Activated CD4-positive, CD25-positive, alpha-beta regulatory T cell treated with anti-CD3 and anti-CD28 coated beads, Interleukin-2, amount 50 U/mL, for 72 hours (primary cell): ENCODE results near the gene EEPD1.
A peak's percentile ranks its signal among the peaks of the same experiment; 100 is the strongest.

Experiments
- DNase-seq: peaks from one replicate; pipeline ENCODE4 v3.0.0; 2021

Gene EEPD1

GRCh38 chr7:36284456-36285090 lies 131.5 kb downstream of the EEPD1 start:
- DNase-seq, result no peak

GRCh38 chr7:36285276-36285675 lies 132.2 kb downstream of the EEPD1 start:
- DNase-seq, result no peak

DNA sequence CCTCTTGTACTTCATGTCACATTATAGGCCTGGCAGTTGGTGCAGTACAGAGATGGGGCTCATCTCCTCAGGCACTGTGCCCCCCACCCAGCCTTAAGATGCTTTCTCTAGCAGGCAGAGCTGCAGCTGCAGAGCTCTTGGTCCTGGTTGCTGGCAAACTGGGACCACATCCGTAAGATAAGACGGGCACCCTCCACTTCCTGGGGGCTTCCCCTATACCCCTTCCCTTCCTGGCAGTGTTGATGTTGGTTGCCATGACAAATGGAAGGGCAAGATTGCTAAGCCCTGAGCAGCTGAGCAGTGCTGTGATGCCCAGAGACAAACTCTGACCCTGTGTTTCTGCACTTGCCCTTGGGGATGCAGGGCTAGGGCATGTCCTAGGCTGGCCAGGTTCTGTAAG lies 133.2 kb downstream of the EEPD1 start:
- DNase-seq, result no peak

- DNase-seq, result no peak
These were observed 133.6 kb downstream of the EEPD1 start for GRCh38 chr7:36286688-36287087.

GRCh38 chr7:36287371-36288241 lies 134.6 kb downstream of the EEPD1 start:
- DNase-seq, result no peak

DNA sequence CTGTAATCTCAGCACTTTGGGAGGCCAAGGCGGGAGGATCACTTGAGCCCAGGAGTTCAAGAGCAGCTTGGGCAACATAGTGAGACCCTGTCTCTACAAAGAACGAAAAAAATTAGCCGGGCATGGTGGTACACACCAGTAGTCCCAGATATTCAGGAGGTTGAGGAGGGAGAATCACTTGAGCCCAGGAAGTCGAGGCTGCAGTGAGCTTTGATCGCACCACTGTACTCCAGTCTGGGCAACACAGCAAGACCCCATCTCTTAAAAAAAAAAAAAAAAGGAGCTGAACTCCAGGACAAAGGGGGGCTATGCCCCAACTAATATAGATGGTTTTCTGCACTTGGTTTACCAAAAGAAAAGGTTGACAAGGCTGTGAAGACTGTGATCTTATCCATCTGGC lies 135.4 kb downstream of the EEPD1 start:
- DNase-seq, result no peak

DNA sequence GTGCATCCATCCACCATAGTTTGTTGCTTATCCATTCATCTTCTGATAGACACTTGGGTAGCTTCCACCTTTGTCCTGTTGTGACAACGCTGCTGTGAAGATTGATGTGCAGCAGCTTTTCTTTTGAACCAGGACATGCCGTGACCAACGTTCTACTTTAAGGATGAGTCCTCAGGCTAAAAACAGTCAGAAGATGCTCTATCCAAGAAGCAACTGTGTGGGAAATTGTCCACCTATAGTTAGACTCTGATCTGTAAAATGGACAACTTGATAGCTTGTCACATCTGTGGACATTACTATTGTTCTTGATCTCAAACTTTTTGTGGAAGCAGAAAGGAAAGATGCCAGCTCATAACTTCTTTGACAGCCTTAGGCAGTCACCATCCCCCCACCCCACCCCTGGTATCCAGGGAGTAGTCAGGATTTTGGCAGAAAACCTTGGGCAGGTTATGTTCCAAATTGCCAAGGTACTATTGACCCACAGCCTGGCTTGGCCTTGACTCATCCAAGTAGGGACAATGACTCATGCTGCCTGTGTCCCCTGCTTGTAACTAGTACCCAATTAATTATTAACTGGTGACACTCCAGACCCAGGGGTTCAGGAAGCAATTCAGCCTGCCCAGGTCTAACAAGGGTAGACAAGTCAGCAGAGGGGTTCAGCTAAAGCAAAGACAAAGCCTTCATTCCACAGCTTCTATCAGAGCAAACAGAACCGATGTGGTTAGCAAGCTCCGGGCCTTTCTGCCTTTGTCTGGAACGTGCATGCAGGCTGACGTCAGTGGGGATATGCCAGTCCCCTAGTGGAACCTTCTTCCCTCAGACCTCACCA lies 137.0 kb downstream of the EEPD1 start:
- no peak for DNase-seq

DNA sequence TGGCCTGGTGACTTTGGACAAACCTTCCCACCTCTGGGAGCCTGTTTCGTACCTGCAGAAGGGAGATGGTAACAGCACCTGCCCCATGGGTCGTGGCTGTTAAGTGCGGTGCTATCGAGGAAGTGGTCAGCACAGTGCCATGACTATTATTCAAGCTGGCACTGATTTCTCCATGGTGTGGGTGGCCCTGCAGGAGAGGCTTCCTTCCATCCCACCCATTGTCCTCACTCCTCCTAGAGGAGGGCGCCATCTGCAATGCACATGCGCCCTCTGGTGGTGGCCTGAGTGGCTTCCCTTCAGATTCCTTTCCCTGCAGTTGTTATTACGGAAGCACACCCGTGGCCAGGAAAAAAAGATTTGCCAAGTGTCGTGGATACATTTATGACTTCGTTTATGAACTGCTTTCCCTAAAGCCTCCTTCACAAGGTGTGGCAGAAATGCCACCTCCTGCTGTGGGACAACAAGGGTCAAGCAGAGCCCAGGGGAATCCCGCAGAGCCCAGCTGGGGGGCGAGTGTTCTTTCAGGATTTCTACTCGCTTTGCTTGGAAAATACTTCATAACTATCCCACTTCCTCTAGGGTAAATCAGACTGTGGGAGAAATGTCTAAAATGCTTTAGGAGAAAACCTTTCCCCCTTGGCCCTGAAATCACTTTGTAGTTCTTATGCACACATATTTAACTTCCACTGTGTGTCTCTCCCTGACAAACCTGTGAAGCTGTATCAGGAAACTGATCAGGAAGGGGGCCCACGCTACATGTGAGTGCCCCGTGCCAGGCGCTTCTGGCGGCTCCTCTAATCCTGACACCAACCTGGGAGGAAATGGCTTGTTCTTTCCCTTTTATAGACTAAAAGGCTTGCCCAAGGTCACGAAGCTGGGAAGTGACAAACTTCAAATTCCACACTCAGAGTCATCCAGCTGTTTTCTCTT lies 138.6 kb downstream of the EEPD1 start:
- DNase-seq, result peak; percentile 79

DNA sequence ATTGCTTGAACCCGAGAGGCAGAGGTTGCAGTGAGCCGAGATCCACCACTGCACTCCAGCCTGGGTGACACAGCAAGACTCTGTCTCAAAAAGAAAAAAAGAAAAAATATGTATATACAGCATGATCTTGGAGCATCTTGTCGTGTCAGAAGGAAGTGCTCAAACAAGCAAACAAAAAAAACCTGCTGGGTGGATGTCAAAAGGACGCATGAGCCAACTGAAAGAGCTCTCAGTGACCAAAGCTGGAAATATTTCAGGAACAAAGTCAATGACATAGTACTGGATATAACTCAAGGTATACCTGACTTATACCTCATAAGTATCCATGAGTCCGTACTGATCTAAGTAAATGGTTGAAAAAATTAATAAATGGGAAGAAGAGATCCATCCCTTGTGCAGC lies 142.0 kb downstream of the EEPD1 start:
- DNase-seq, result no peak

DNA sequence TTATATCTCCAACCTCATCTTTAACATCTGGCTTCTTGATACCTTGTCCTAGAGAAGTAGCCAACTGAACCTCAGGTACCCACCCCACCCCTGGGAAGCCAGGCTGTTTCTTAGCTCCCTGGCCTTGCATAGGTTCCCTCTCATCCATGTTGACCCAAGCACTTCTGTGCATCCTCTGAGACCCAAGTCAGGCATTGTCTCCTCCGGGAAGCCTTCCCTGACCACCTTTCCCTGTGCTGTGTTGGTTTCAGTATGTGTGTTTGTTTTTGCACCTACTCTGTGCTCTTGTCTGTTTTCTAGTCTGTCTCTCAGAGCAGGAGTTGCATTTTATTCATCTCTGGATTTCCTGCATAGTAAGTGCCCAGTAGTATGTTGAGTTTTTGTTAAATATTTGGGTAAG lies 143.2 kb downstream of the EEPD1 start:
- DNase-seq, result no peak

GRCh38 chr7:36297364-36298009 lies 144.4 kb downstream of the EEPD1 start:
- DNase-seq, result no peak

- DNase-seq, result no peak
These were observed 145.1 kb downstream of the EEPD1 start for GRCh38 chr7:36298106-36298505.

GRCh38 chr7:36299223-36299774 lies 146.2 kb downstream of the EEPD1 start:
- DNase-seq, result no peak

DNA sequence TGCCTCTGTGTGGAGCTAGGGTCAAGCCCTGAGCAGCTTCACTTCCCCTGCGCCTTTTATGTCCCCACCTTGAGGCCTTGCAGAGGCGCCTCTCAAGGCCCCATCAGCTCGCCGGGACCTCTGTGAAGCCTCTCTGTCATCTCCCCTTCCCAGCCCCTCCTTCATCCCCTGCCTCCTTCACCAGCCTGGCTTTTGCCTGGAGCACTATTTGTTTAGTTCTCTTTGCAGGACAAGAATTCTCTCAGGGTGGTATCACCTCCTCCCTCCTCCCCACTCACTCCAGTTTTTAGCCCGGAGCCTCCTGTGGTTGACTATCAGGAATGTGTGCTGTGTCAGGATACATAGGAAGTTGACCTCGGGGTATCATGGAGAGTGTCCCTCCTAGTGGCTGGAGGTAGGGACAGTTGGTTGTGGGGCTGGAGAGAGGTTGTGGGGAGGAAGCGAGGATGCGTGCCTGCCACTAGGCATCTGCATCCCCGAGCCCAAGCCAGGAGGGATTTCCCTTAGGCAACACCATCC lies 146.8 kb downstream of the EEPD1 start:
- no peak for DNase-seq

GRCh38 chr7:36300696-36301350 lies 147.8 kb downstream of the EEPD1 start:
- DNase-seq, result no peak

DNA sequence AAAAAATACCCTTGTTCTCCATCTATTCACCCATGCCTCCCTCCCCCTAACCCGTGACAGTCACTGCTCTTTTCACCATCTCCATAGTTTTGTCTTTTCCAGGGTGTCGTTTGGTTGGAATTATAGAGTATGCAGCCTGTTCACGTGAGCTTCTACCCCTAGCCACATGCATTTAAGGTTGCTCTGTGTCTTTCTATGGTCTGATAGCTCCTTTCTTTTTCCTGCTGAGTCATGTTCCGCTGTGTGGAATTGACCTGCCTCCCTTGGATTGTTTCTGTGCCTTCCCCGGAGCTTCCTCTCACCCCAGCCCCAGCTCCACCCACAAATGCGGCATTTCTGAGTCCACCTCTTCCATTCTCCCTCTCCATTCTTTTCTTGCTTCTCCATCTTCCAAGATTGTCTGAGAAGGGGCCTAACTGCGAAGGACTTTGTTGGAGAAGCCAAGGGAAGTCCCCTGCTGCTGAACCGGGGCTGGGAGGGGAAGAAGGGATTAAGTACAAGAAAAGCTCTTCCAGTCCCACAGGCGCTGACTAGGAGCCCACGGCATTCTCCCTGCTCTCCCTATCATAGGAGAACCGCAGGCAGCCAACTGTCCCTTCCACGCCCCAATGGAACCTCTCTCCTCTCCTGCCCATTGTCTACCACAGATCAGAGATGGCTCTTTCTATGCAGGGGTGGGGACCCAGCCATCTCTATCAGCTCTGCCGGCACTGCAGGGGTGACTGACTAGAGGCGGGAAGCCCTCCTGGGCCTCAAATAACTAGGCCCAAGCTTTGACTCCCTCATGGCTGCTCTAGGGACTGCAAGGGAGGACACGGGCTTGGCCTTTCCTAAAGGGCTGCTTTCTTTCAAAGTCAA lies 149.1 kb downstream of the EEPD1 start:
- no peak for DNase-seq

- DNase-seq, result no peak
These were observed 150.4 kb downstream of the EEPD1 start for GRCh38 chr7:36303202-36304098.

DNA sequence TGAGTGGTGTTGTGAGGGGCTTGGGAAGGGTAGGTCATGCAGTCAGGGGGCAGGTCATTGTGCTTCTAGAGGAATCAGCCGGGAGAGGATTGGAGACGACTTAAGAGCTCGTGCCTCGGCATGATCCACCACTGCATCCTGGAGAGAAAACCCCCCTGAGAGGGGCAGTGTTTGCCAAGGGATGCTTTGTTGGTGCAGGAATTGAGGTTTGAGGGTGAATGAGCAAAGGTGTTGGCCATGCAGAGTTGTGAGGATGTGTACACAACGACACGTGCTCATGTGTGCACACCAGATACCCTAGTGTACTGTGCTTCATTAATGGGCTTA lies 151.0 kb downstream of the EEPD1 start:
- DNase-seq, result no peak

DNA sequence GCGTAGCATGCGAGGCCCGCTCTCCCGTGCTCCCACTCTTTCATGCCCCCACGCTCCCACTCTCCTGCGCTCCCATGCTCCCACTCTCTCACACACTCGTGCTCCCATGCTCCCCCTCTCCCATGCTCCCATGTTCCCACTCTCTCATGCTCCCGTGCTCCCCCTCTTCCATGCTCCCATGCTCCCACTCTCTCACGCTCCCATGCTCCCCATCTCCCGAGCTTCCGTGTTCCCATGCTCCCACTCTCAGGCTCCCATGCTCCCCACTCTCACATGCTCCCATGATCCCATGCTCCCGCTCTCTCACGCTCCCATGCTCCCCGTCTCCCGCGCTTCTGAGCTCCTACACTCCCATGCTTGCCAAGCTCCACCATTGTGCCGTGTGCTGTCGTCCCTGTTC lies 152.2 kb downstream of the EEPD1 start:
- DNase-seq, result no peak
